ENCODE results near the gene RHEBL1.

DNA sequence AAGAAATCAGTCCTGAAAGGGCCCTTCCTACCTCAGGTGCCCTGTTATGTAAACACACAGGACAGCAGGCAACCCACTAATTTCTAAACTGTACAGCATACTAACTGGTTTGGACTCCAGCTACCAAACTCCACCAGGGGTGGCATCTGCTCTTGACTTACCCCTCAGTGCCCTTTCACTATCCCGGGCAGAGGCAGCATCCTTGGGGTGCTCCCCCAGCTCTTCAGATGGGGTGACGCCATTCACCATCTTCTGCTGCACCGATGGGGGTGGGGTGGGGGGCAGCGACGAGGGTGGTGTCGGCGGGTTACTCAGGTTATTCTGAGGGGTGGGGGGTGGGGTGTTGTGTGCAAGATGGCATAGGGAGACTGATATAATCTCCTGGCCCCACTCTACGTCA lies 39.7 kb downstream of the RHEBL1 start:
- TF ChIP-seq FOXM1 (IDR thresholded peaks at IDR 0.05; ENCODE audit: borderline replicate concordance) (no peak), SP1 (IDR thresholded peaks at IDR 0.05) (no peak), SUZ12 (IDR thresholded peaks at IDR 0.05) (no peak), FOXK2 (IDR thresholded peaks at IDR 0.05) (no peak), TARDBP (IDR thresholded peaks at IDR 0.05) (no peak), BHLHE40 (IDR thresholded peaks at IDR 0.05; ENCODE audit: borderline replicate concordance) (no peak), ZNF384 (IDR thresholded peaks at IDR 0.05) (no peak), ELF4 (IDR thresholded peaks at IDR 0.05) (no peak), ARNT (IDR thresholded peaks at IDR 0.05) (no peak)

Data from HEK293T (cell line).